AG04449 (cell line): ENCODE data around the gene TSPEAR.

Source experiments
- CTCF ChIA-PET: fragments of 350-600 bp; formaldehyde crosslinking; extraction: SDS; loops from one replicate; lab custom pipeline; 2021; ENCODE audit warnings: antibody characterized with exemption; lab: Yijun Ruan, JAX
- POLR2A ChIA-PET: fragments of 400-600, 350-600 bp; formaldehyde crosslinking; extraction: SDS; loops from one replicate; lab custom pipeline; 2020; ENCODE audit warnings: antibody characterized with exemption, inconsistent platforms; lab: Yijun Ruan, JAX
- DNase-seq: peaks from one replicate; pipeline ENCODE4 v3.0.0-alpha.2; 2010; ENCODE audit warnings: low read depth, low spot score
- H3K4me3 ChIP-seq: 2 replicates; pipeline ENCODE4 v1.5.1; 2011; ENCODE audit warnings: low read depth, mild to moderate bottlenecking, control low read depth, low read length
- CTCF ChIP-seq: IDR thresholded peaks from one replicate; pipeline ENCODE4 v1.5.1; 2011; ENCODE audit warnings: mild to moderate bottlenecking, moderate library complexity, low read length, control low read depth, inconsistent platforms; ENCODE audit not compliant: insufficient read depth; ENCODE audit errors: missing control alignments

Gene TSPEAR

GRCh38 chr21:44626262-44626661 is 85.1 kb downstream of the TSPEAR start:
- CTCF ChIA-PET, result no interaction called here
- POLR2A ChIA-PET, result no interaction called here
- H3K4me3 ChIP-seq, result no peak overlapping the region
- DNase-seq, result no peak
- TF ChIP-seq CTCF, result no peak

DNA sequence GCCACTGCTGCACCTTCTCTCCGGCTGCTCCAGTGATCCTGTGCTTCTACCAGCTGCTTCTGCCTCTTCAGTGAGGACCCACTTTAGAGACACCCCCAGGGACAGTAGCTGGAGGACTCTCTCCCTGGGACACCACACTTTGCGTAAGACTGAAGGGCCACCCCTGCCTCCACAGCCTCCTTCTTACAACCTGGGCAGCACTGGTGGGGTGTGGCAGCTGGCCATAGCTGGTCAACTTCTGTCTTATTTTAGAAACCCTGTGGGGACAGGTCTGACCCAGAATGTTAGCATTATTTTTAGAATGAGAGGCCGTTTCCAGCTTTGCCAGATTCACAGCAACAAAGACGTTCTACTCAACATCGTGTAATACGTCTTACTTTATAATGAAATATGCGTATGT is 85.6 kb downstream of the TSPEAR start:
- ChIA-PET CTCF (no interaction called here), POLR2A (no interaction called here)
- no peak overlapping the region for H3K4me3 ChIP-seq
- no peak for TF ChIP-seq CTCF
- no peak for DNase-seq

DNA sequence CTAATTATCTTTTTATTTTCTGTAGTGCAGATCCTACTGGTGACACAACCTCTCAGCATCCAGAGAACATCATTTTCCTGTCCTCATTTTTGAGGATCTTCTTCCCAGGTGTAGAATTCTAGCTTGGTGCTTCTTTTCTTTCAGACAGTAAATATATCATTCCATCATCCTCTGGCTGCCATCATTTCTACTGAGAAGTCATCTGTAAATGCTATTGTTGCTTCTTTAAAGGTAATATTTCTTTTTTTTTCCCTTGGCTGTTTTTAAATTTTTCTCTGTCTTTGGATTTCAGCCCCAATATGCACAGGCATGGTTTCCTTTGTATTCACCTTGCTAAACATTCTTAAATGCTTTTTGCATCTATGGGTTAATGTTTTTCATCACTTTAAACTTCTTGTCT is 87.8 kb downstream of the TSPEAR start:
- no peak for DNase-seq
- no peak for TF ChIP-seq CTCF
- ChIA-PET CTCF (no interaction called here), POLR2A (no interaction called here)
- no peak overlapping the region for H3K4me3 ChIP-seq

GRCh38 chr21:44619886-44620285 is 91.5 kb downstream of the TSPEAR start:
- ChIA-PET POLR2A (no interaction called here), CTCF (interaction anchor here (0.5 to 1.9 kb wide), 2 partner anchors 38 to 174 kb away, joined by 3 to 8 read pairs; no protein-coding TSS in a partner anchor)

DNA sequence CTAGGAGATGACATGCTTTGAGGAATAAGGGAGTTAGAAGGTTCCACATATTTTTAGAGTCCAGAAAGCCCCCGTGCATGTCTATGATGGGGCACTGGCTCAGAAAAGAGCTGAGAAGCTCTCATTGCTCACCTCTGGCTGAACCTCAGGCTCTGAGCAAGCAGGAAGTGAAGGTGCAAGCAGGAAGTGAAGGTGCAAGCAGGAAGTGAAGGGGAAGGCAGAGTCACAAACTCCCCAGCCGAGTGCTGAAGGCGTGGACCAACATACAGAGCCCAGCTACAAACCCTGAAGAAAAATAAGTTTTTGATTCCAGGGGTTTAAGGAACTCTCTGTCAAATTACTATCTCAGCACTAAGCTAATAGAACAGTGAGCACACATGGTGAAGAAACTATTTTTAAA is 92.5 kb downstream of the TSPEAR start:
- DNase-seq, result no peak
- POLR2A ChIA-PET, result no interaction called here
- CTCF ChIA-PET, result interaction anchor here (1.1 to 1.9 kb wide), 2 partner anchors 124 to 175 kb away, joined by 4 to 8 read pairs; no protein-coding TSS in a partner anchor
- TF ChIP-seq CTCF, result no peak
- no peak overlapping the region for H3K4me3 ChIP-seq

More at GRCh38 chr21:44619886-44620285, 91.5 kb downstream of the TSPEAR start:
- no peak for DNase-seq
- no peak overlapping the region for H3K4me3 ChIP-seq
- no peak for TF ChIP-seq CTCF

DNA sequence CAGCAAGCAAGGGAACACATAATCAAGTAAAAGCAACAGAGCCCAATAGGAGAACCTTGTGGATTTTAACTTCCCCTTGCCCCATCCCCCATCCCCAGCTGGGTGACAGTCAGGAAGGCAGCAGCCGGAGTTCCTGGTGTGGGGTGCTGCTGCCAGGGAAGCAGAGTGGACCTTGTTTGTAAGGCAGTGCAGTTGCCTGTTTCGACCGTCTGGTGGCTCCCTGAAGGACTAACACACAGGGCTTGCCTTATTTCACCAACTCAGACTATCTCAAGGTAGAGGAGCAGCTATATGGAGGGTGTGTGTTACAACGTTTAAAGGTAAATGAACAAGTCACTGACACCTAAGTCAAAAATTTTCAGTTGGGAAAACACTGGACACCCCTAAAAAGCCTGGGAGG is 92.9 kb downstream of the TSPEAR start:
- CTCF ChIA-PET, result interaction anchor here (1.1 to 1.9 kb wide), 2 partner anchors 124 to 175 kb away, joined by 4 to 8 read pairs; no protein-coding TSS in a partner anchor
- no peak for TF ChIP-seq CTCF
- no peak for DNase-seq
- H3K4me3 ChIP-seq, result no peak overlapping the region
- POLR2A ChIA-PET, result no interaction called here
